HCT116 (cell line): ENCODE measurements around the gene PRCD.

ENCODE experiments used
- CBX3 ChIP-seq: IDR thresholded peaks from 2 replicates; pipeline ENCODE4 v1.6.1; 2012; ENCODE audit warnings: low read depth
- CTCF ChIP-seq, 3 experiments: fragments of 200-600 bp in 1 of 3; sonication (generic) in 1 of 3; IDR thresholded peaks in 2 of 3; conservative IDR thresholded peaks in 1 of 3; 2 replicates each; pipeline ENCODE4 v1.5.1; 2012 to 2017; ENCODE audit warnings: low read depth in 2 of 3, low read length in 2 of 3, antibody characterized with exemption in 1 of 3, borderline replicate concordance in 1 of 3, control low read depth in 1 of 3, mild to moderate bottlenecking in 1 of 3, mixed read lengths in 1 of 3, mixed run types in 1 of 3, moderate library complexity in 1 of 3; ENCODE audit not compliant: insufficient read depth in 1 of 3
- EZH2phosphoT487 ChIP-seq: fragments of 200-600 bp; IDR thresholded peaks from 2 replicates; pipeline ENCODE4 v1.6.1; 2018; ENCODE audit warnings: antibody characterized with exemption, borderline replicate concordance
- POLR2A ChIP-seq: IDR thresholded peaks from 2 replicates; pipeline ENCODE4 v1.7.0; 2011; ENCODE audit warnings: borderline replicate concordance; ENCODE audit not compliant: insufficient read depth, insufficient read length; ENCODE audit errors: extremely low read depth
- POLR2AphosphoS5 ChIP-seq: IDR thresholded peaks from 2 replicates; pipeline ENCODE4 v1.6.1; 2011; ENCODE audit warnings: mild to moderate bottlenecking, low read depth, low read length, moderate library complexity
- SIN3A ChIP-seq: IDR thresholded peaks from 2 replicates; pipeline ENCODE4 v1.6.1; 2012; ENCODE audit warnings: low read depth
- SP1 ChIP-seq: IDR thresholded peaks from 2 replicates; pipeline ENCODE4 v1.6.1; 2012; ENCODE audit warnings: low read depth
- ZBTB33 ChIP-seq: IDR thresholded peaks from 2 replicates; pipeline ENCODE4 v1.6.1; 2011; ENCODE audit warnings: mild to moderate bottlenecking, low read length, moderate library complexity; ENCODE audit not compliant: insufficient replicate concordance; ENCODE audit errors: extremely low read depth
- ZFX ChIP-seq: fragments of 450-650 bp; IDR thresholded peaks from 2 replicates; pipeline ENCODE4 v1.6.1; 2017

- TF ChIP-seq CBX3 (no peak), CTCF (IDR thresholded peaks at IDR 0.05 in 2 of 3, conservative IDR thresholded peaks at IDR 0.05 in 1 of 3; ENCODE audit: borderline replicate concordance in 1 of 3, insufficient read depth in 1 of 3, low read depth in 2 of 3, low read length in 2 of 3) (peak in 2 of 3 experiments; percentile 29 to 32; a peak in 3 of 6 replicates), ZBTB33 (no peak), POLR2AphosphoS5 (peak; percentile 88), POLR2A (peak; percentile 34), SIN3A (no peak), SP1 (peak; percentile 95), ZFX (no peak; the same call in 1 of the 2 replicates), EZH2phosphoT487 (no peak)
These were observed 797 bp downstream of the PRCD start for GRCh38 chr17:76540381-76541300.
